T47D (cell line): ENCODE measurements around the gene ZNRF3.
A peak's percentile ranks its signal among the peaks of the same experiment; 100 is the strongest.
"Not testable (repeated sequence)": the region's sequence is repeated elsewhere in the genome, so short reads cannot be mapped to it uniquely, and the experiment has no call there.

Experiments used
- DNase-seq, 2 experiments: peaks; one replicate each; pipeline versions ENCODE4 v3.0.0 to v3.0.0-alpha.2; 2011 to 2012; ENCODE audit warnings: low read depth in 1 of 2, low spot score in 1 of 2
- JUND ChIP-seq: IDR thresholded peaks from 2 replicates; pipeline ENCODE4 v1.6.1; 2012; ENCODE audit warnings: low read depth
- in situ Hi-C: cut with HindIII; loops from 2 replicates; pipeline ENCODE4 v1.10.0; 2016; ENCODE audit warnings: low sequenced_read_pairs, low pct_unique_long_range_greater_than_20kb

ZNRF3 gene

DNA sequence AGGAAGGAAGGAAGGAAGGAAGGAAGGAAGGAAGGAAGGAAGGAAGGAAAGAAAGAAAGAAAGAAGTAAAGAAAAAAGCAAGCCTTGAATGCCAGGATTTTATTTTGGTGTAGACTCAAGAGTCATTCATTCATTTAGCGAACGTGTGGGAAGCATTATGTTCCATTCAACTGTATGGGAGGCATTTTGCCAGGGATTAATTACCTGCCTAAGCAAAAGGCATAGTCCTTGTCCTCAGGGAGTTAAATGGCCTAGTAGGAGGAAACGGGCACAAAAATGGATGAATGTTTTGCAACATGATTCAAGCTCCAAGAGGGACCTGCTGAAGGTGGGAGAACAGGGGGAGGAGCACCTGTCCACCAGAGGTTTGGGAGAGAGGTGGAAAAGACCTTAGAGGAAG is 16.2 kb upstream of the ZNRF3 start:
- DNase-seq = no peak
- in situ Hi-C loops = no loop called here
- TF ChIP-seq JUND = no peak

GRCh38 chr22:28868389-28868788 is 15.0 kb upstream of the ZNRF3 start:
- in situ Hi-C loops, DNase-seq: not testable (repeated sequence)

- in situ Hi-C loops = no loop called here
- TF ChIP-seq JUND = no peak
- DNase-seq = no peak
These were observed 13.6 kb upstream of the ZNRF3 start for GRCh38 chr22:28869736-28870135.

DNA sequence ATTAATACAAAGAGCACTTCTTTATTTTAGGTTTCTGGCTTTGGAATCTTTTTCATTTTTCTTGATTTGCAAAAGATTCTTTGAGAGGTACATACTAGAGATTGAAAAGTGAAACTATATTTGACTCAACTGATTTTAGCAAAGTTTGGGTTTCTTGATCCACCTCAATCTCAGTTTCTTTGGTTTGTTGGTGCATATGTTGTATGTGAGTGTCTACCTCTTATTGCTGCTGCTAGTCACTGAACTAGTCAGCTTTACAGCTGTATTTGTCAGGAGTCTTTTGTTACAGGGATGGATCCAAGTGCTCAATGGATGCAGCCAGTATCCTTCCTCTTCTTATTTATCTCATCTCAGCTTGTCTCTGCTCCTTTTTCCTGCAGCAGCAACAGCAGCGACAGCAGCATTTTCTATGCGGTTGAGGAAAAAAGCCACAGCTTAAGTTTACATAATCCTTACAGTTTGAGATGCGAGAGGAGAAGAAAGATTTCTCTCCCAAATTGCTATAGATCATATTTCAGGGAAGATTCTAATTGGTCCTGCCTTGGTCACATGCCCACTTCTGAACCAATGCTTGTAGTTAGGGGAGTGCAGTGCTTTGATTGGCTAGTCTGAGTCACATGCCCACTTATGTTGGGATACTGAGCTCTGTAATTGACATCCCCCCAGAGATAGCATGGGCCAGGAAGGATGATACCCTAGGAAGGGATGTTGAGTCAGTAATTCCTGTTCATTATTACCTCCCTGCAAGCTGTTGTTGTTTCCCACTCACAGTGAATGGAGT is 10.0 kb upstream of the ZNRF3 start:
- TF ChIP-seq JUND = no peak
- no peak for DNase-seq
- in situ Hi-C loops = no loop called here

DNA sequence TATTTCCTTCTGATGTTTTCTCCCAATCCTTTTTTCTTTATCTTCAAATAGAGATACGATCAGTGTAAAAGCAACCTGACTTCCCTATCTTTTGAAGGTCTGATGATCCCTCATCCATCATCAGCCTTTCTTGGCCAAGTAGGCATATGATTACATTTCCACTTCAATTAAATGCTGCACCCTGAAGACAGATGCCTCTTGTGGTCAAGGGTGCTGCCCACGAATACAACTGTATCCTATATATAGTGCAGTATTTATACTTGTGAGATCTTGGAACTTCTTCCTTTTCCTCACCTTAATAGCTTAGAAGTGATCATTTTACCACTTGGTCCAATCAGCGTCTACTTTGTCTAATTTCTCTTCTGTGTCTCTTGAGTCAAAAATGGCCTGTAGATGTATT is 9.3 kb upstream of the ZNRF3 start:
- in situ Hi-C loops = no loop called here
- no peak for DNase-seq
- no peak for TF ChIP-seq JUND

DNA sequence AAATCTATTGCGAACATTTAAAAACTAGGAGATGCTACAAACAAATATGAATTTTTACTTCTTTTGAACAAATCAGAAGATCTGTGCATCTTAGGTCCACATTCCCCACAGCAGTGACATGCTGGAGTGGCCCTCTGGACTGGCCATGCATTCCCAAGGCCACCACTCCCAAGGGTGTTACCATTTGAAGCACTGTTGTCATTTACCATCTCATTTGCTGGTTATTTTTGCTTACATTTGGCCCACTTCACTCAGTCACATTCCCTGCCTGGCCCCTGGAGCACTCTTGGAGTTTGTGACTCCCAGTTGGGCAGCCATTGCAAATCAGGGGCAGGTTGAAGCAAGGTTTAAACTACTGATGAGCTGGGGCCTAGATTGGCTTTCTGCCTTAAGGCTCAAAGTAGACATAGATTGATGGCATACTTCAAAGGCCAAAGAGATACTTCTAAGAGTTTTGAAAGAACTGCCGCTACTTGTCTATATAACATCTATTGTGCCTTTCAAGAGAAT is 8.5 kb upstream of the ZNRF3 start:
- no peak for DNase-seq
- in situ Hi-C loops = no loop called here
- no peak for TF ChIP-seq JUND

DNA sequence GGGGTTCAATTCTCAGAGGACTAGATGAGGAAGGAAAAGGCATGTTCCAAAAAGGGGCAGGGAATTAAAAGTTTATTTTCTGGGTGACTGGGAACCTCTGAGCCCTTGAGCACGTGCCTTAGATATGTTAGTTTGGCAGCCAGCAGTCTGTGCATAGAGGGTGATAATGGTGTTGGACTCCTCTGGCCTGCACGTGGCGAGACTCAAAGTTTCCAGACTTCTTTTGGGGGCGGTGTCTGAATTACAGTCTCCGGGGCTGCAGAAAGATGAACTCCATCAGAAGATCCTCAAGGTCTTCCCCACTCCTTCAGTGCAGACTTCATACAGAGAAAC is 861 bp upstream of the ZNRF3 start:
- in situ Hi-C loops = no loop called here
- DNase-seq = no peak
- TF ChIP-seq JUND = no peak

- no peak for DNase-seq
- no peak for TF ChIP-seq JUND
- in situ Hi-C loops = no loop called here
These were observed 215 bp downstream of the ZNRF3 start for GRCh38 chr22:28883657-28883916.

GRCh38 chr22:28883917-28884746 is 760 bp downstream of the ZNRF3 start:
- in situ Hi-C loops = no loop called here
- no peak for TF ChIP-seq JUND
- DNase-seq = peak; percentile 31 to 58

- no peak for TF ChIP-seq JUND
- DNase-seq = no peak
- in situ Hi-C loops = no loop called here
These were observed 1.5 kb downstream of the ZNRF3 start for GRCh38 chr22:28884747-28885350.

GRCh38 chr22:28885939-28886338 is 2.6 kb downstream of the ZNRF3 start:
- DNase-seq = peak in 1 of 2 experiments; percentile 27
- no peak for TF ChIP-seq JUND
- in situ Hi-C loops = no loop called here

DNA sequence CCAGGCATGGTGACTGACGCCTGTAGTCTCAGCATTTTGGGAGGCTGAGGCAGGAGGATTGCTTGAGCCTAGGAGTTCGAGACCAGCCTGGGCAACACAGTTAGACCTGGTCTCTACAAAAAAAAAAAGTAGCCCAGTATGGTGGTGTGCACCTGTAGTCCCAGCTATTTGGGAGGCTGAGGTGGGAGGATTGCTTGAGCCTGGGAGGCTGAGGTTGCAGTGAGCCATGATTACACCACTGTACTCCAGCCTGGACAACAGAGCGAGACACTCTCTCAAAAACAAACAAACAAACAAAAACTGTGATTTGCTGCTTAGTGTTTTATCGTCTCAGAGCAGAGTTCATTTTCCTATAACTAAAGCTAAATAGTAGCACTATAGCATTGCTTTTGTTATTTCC is 3.3 kb downstream of the ZNRF3 start:
- DNase-seq, in situ Hi-C loops: not testable (repeated sequence)
